OCI-M2 (cell line): ENCODE data around the gene KRTAP12-4.
"Not testable (repeated sequence)": the region's sequence is repeated elsewhere in the genome, so short reads cannot be mapped to it uniquely, and the experiment has no call there.

Source experiments
- DNase-seq: peaks from one replicate; lab custom pipeline; 2025; ENCODE audit not compliant: unreplicated experiment; lab: John Stamatoyannopoulos, UW

The KRTAP12-4 gene

DNA sequence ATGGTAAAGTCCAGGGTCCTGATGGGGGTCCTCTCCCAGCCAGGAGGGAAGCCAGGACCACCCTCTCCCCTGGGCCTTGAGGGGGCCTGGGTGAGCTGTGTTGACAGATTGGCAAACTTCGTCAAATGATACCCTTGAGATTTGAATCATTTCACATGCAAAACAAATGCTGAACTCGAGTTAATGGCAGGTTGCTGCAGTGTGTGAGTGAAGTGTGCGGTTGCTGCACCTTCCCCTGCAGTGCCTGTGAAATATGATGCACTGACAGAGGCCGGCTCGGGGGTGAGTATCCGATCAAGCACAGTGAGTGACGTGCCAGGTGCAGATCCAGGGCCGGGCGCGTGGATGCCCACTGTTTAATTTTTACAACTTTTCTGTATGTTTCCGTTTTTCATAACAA lies 33.2 kb upstream of the KRTAP12-4 start:
- no peak for DNase-seq

GRCh38 chr21:44686843-44687561 lies 32.5 kb upstream of the KRTAP12-4 start:
- no peak for DNase-seq

GRCh38 chr21:44686000-44686781 lies 31.7 kb upstream of the KRTAP12-4 start:
- no peak for DNase-seq

DNA sequence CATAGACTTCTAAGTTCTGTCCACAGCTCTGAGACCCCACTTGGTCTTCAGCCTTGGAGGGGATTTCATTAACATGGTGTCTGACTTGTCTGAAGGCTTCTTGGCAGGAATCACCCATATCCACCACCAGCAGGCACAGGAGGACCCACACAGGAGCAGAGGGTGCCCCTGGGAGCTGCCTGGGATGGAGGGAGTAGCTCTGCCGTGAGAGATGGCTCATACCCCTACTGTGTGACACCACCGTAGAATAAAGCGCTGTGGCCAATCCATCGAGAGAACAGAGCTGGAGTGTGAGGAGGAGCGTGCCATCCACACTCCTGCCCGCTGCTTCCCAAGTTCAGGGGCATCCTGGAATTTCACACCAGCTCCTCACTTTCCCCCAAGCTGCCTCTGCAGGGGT lies 30.6 kb upstream of the KRTAP12-4 start:
- DNase-seq, result not testable (repeated sequence)

- DNase-seq, result no peak
Measured at GRCh38 chr21:44684483-44684882, 30.0 kb upstream of the KRTAP12-4 start.

- DNase-seq, result no peak
Measured at GRCh38 chr21:44684077-44684476, 29.6 kb upstream of the KRTAP12-4 start.

DNA sequence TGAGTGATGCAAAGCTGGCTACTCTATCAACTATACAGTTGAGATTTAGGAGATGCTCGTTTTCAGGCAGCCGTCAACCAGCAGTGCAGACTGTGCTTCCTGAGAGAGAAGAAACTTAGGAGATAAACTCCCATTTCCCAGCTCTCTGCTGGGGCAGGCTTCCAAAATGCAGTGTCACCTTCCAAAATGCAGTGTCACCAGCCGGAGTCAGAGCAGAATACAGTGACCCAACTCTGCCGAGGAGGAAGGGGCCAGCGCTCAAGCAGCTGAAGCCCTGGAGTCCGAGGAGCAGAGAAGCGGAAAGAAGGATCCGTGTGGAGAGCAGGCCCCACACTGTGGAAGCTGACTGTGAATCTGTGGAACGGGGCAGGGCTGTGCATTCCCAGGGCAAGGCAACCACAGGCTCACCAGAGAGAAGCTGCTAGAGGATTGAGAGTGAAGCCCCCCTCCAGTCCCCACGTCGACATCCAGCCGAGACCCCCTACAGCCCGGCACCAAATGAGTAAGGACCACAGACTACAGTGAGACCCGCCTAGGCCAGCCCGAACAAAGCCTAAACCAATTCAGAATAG lies 28.2 kb upstream of the KRTAP12-4 start:
- no peak for DNase-seq

DNA sequence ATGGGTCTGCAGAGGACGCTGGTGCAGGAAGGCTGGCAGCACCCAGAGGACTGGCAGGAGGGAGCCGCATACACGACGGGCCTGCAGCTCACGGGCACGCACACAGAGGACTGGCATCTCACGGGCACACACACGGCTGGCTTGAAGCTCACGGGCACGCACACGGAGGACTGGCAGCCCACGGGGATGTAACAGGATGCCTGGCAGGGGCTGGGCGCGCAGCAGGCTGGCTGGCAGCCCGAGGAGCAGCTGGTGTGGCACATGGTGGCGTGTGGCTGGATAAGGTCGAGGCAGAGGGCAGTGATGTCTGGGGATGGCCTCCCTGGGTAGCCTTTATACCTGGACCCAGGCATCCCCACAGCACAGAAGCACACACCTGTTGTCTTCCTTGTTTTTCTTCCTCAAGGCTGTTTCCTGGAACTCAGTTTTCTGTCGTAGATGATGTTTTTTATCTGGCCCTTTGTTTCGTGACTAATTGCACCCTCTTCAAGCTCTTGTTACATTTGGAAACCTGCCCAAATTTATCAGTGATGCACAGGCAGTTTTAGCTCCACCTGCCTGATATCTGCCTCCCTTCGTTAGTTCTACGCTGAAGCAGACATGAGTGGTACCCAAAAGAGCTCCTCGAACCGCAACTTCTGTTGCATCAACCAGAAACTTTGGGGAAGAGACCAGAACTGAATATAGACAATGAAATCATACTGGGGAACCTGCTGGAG lies 27.6 kb upstream of the KRTAP12-4 start, which contains the start of gene KRTAP12-1:
KRTAP12-1 (minus strand) TSS at position 303 of the 719 bp plus-strand sequence; CDS start at position 263, 40 bp downstream.
- DNase-seq, result no peak

DNA sequence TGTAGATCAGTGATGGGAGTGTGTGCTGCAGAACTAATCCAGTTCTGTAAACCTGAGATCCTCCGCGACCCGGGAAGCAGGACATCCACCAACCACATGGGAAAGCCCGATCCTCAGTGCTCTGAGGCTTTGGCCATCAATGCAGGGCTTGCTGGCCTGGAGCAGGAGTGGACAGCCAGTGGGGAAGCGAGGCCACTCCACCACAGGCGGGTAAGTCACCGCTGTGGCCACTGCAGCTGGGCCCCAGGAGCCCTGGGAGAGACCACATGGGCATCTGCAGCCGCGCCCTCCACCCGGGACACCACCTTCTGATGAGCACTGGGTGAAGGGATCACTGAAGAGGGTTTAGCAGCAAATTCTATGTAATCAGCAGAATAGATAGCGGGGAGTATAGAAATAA lies 26.7 kb upstream of the KRTAP12-4 start:
- no peak for DNase-seq

- DNase-seq, result no peak
Measured at GRCh38 chr21:44677881-44678280, 23.4 kb upstream of the KRTAP12-4 start.

GRCh38 chr21:44671911-44672310 lies 17.5 kb upstream of the KRTAP12-4 start:
- no peak for DNase-seq

GRCh38 chr21:44670642-44671432 lies 16.4 kb upstream of the KRTAP12-4 start:
- DNase-seq, result no peak

GRCh38 chr21:44667612-44668011 lies 13.2 kb upstream of the KRTAP12-4 start:
- DNase-seq, result no peak

- DNase-seq, result no peak
Measured at GRCh38 chr21:44666401-44667320, 12.2 kb upstream of the KRTAP12-4 start, which contains the start of gene KRTAP12-2. TSS of gene KRTAP12-2 (minus strand) at chr21:44666927. CDS start at chr21:44666886, 41 bp downstream.

DNA sequence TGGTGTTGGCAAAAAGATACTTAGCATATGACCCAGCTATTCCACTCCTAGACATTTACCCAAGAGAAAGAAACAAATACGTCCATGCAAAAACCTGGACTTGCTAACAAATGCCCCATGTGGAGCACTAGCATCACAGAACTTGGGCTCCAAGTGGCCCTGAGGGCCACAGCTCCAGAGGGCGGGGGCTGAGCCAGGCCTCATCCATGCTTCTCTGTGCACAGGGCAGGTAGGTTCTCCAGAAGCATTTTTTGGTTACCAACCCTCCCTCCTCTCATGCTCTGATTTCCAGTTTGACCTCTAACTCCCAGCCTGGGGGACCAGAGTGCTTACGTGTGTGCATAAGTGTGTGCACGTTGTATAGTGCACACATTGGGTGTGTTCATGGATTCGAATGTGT lies 10.2 kb upstream of the KRTAP12-4 start:
- no peak for DNase-seq

GRCh38 chr21:44661567-44661966 lies 7.1 kb upstream of the KRTAP12-4 start:
- DNase-seq, result not testable (repeated sequence)

- no peak for DNase-seq
Measured at GRCh38 chr21:44658913-44659595, 4.6 kb upstream of the KRTAP12-4 start.

- DNase-seq, result no peak
Measured at GRCh38 chr21:44658541-44658910, 4.1 kb upstream of the KRTAP12-4 start.
